ENCODE results near the gene UBL5. TPM values are rescaled to one million over a fixed set of nuclear protein-coding genes. Genes with fewer than 3 reads are reported as not detected.

The UBL5 gene
- total RNA-seq, 1 donor from 2014 or later, result 331 TPM

GRCh38 chr19:9847087-9847671 is 19.5 kb downstream of the UBL5 start:
- no peaks in the 10 kb centered on the region for H3K27me3 Mint-ChIP-seq (ENCODE audit: low read depth)
- DNase-seq (ENCODE audit: low spot score), result no peak
- no peak overlapping the region for H3K4me3 Mint-ChIP-seq (ENCODE audit: low read depth)
- H3K36me3 Mint-ChIP-seq (ENCODE audit: low read depth), result peaks cover 39% of the 10 kb centered on the region
- no peaks in the 10 kb centered on the region for H3K9me3 Mint-ChIP-seq
- H3K4me1 Mint-ChIP-seq (ENCODE audit: low read depth), result no peaks in the 10 kb centered on the region
- intact Hi-C loops (cut with micrococcal nuclease), result no loop called here
- no peak overlapping the region for H3K27ac Mint-ChIP-seq

GRCh38 chr19:9848060-9848459 is 20.3 kb downstream of the UBL5 start:
- H3K4me3 Mint-ChIP-seq (ENCODE audit: low read depth), result no peak overlapping the region
- no peaks in the 10 kb centered on the region for H3K9me3 Mint-ChIP-seq
- peaks cover 36% of the 10 kb centered on the region for H3K36me3 Mint-ChIP-seq (ENCODE audit: low read depth)
- intact Hi-C loops (cut with micrococcal nuclease), result no loop called here
- no peaks in the 10 kb centered on the region for H3K27me3 Mint-ChIP-seq (ENCODE audit: low read depth)
- H3K4me1 Mint-ChIP-seq (ENCODE audit: low read depth), result no peaks in the 10 kb centered on the region
- DNase-seq (ENCODE audit: low spot score), result no peak
- no peak overlapping the region for H3K27ac Mint-ChIP-seq

- Mint-ChIP-seq H3K4me1 (ENCODE audit: low read depth) (no peaks in the 10 kb centered on the region), H3K27me3 (ENCODE audit: low read depth) (no peaks in the 10 kb centered on the region), H3K27ac (no peak overlapping the region), H3K36me3 (ENCODE audit: low read depth) (peaks cover 32% of the 10 kb centered on the region), H3K9me3 (no peaks in the 10 kb centered on the region), H3K4me3 (ENCODE audit: low read depth) (no peak overlapping the region)
- no peak for DNase-seq (ENCODE audit: low spot score)
- intact Hi-C loops (cut with micrococcal nuclease), result no loop called here
Observed at GRCh38 chr19:9848762-9849161, 21.0 kb downstream of the UBL5 start.

GRCh38 chr19:9849791-9850190 is 22.1 kb downstream of the UBL5 start:
- Mint-ChIP-seq H3K27me3 (ENCODE audit: low read depth) (no peaks in the 10 kb centered on the region), H3K4me3 (ENCODE audit: low read depth) (no peak overlapping the region), H3K36me3 (ENCODE audit: low read depth) (peaks cover 26% of the 10 kb centered on the region), H3K27ac (no peak overlapping the region), H3K9me3 (no peaks in the 10 kb centered on the region), H3K4me1 (ENCODE audit: low read depth) (no peaks in the 10 kb centered on the region)
- intact Hi-C loops (cut with micrococcal nuclease), result no loop called here
- no peak for DNase-seq (ENCODE audit: low spot score)

GRCh38 chr19:9850235-9850959 is 22.7 kb downstream of the UBL5 start:
- no peak overlapping the region for H3K27ac Mint-ChIP-seq
- H3K9me3 Mint-ChIP-seq, result no peaks in the 10 kb centered on the region
- H3K4me3 Mint-ChIP-seq (ENCODE audit: low read depth), result no peak overlapping the region
- H3K36me3 Mint-ChIP-seq (ENCODE audit: low read depth), result peaks cover 20% of the 10 kb centered on the region
- no peaks in the 10 kb centered on the region for H3K27me3 Mint-ChIP-seq (ENCODE audit: low read depth)
- H3K4me1 Mint-ChIP-seq (ENCODE audit: low read depth), result no peaks in the 10 kb centered on the region
- intact Hi-C loops (cut with micrococcal nuclease), result no loop called here
- DNase-seq (ENCODE audit: low spot score), result no peak

GRCh38 chr19:9854282-9854846 is 26.6 kb downstream of the UBL5 start:
- DNase-seq (ENCODE audit: low spot score), result no peak
- no peaks in the 10 kb centered on the region for H3K9me3 Mint-ChIP-seq
- H3K4me1 Mint-ChIP-seq (ENCODE audit: low read depth), result peaks cover 26% of the 10 kb centered on the region
- no peak overlapping the region for H3K4me3 Mint-ChIP-seq (ENCODE audit: low read depth)
- no peak overlapping the region for H3K27ac Mint-ChIP-seq
- peaks cover 24% of the 10 kb centered on the region for H3K36me3 Mint-ChIP-seq (ENCODE audit: low read depth)
- intact Hi-C loops (cut with micrococcal nuclease), result no loop called here
- H3K27me3 Mint-ChIP-seq (ENCODE audit: low read depth), result no peaks in the 10 kb centered on the region

GRCh38 chr19:9856609-9857008 is 28.9 kb downstream of the UBL5 start:
- Mint-ChIP-seq H3K4me3 (ENCODE audit: low read depth) (peak overlapping the region; percentile 5), H3K27ac (no peak overlapping the region), H3K4me1 (ENCODE audit: low read depth) (peaks cover 38% of the 10 kb centered on the region)

GRCh38 chr19:9857076-9857721 is 29.5 kb downstream of the UBL5 start:
- intact Hi-C loops (cut with micrococcal nuclease), result no loop called here
- Mint-ChIP-seq H3K4me1 (ENCODE audit: low read depth) (peaks cover 44% of the 10 kb centered on the region), H3K27ac (no peak overlapping the region), H3K9me3 (no peaks in the 10 kb centered on the region), H3K4me3 (ENCODE audit: low read depth) (peak overlapping the region; percentile 72), H3K36me3 (ENCODE audit: low read depth) (peaks cover 21% of the 10 kb centered on the region), H3K27me3 (ENCODE audit: low read depth) (no peaks in the 10 kb centered on the region)
- DNase-seq (ENCODE audit: low spot score), result no peak

More at GRCh38 chr19:9856609-9857008, 28.9 kb downstream of the UBL5 start:
- Mint-ChIP-seq H3K36me3 (ENCODE audit: low read depth) (peaks cover 24% of the 10 kb centered on the region), H3K27me3 (ENCODE audit: low read depth) (no peaks in the 10 kb centered on the region), H3K9me3 (no peaks in the 10 kb centered on the region)
- intact Hi-C loops (cut with micrococcal nuclease), result no loop called here
- no peak for DNase-seq (ENCODE audit: low spot score)

GRCh38 chr19:9857920-9858746 is 30.4 kb downstream of the UBL5 start:
- Mint-ChIP-seq H3K27me3 (ENCODE audit: low read depth) (no peaks in the 10 kb centered on the region), H3K27ac (peak overlapping the region; percentile 77), H3K9me3 (no peaks in the 10 kb centered on the region), H3K36me3 (ENCODE audit: low read depth) (peaks cover 16% of the 10 kb centered on the region), H3K4me3 (ENCODE audit: low read depth) (peak overlapping the region; percentile 72), H3K4me1 (ENCODE audit: low read depth) (peaks cover 49% of the 10 kb centered on the region)
- intact Hi-C loops (cut with micrococcal nuclease), result loop anchor here (2.0 kb wide), 1 partner anchor 57 kb away; no protein-coding TSS in a partner anchor
- DNase-seq (ENCODE audit: low spot score), result no peak

- peaks cover 55% of the 10 kb centered on the region for H3K4me1 Mint-ChIP-seq (ENCODE audit: low read depth)
- H3K27ac Mint-ChIP-seq, result peak overlapping the region; percentile 77
- no peaks in the 10 kb centered on the region for H3K9me3 Mint-ChIP-seq
- H3K27me3 Mint-ChIP-seq (ENCODE audit: low read depth), result no peaks in the 10 kb centered on the region
- H3K36me3 Mint-ChIP-seq (ENCODE audit: low read depth), result peaks cover 13% of the 10 kb centered on the region
- no peak for DNase-seq (ENCODE audit: low spot score)
- no peak overlapping the region for H3K4me3 Mint-ChIP-seq (ENCODE audit: low read depth)
- intact Hi-C loops (cut with micrococcal nuclease), result loop anchor here (2.0 kb wide), 1 partner anchor 56 kb away; no protein-coding TSS in a partner anchor
Observed at GRCh38 chr19:9858766-9859165, 31.0 kb downstream of the UBL5 start.

- H3K9me3 Mint-ChIP-seq, result no peaks in the 10 kb centered on the region
- intact Hi-C loops (cut with micrococcal nuclease), result no loop called here
- peaks cover 64% of the 10 kb centered on the region for H3K4me1 Mint-ChIP-seq (ENCODE audit: low read depth)
- no peaks in the 10 kb centered on the region for H3K27me3 Mint-ChIP-seq (ENCODE audit: low read depth)
- DNase-seq (ENCODE audit: low spot score), result no peak
- H3K4me3 Mint-ChIP-seq (ENCODE audit: low read depth), result no peak overlapping the region
- H3K27ac Mint-ChIP-seq, result no peak overlapping the region
- H3K36me3 Mint-ChIP-seq (ENCODE audit: low read depth), result peaks cover 10% of the 10 kb centered on the region
Observed at GRCh38 chr19:9860407-9860806, 32.7 kb downstream of the UBL5 start.

GRCh38 chr19:9861503-9861902 is 33.8 kb downstream of the UBL5 start:
- peaks cover 72% of the 10 kb centered on the region for H3K4me1 Mint-ChIP-seq (ENCODE audit: low read depth)
- peaks cover 8% of the 10 kb centered on the region for H3K36me3 Mint-ChIP-seq (ENCODE audit: low read depth)
- no peak overlapping the region for H3K4me3 Mint-ChIP-seq (ENCODE audit: low read depth)
- no peaks in the 10 kb centered on the region for H3K9me3 Mint-ChIP-seq
- no peak for DNase-seq (ENCODE audit: low spot score)
- no peaks in the 10 kb centered on the region for H3K27me3 Mint-ChIP-seq (ENCODE audit: low read depth)
- H3K27ac Mint-ChIP-seq, result no peak overlapping the region
- intact Hi-C loops (cut with micrococcal nuclease), result no loop called here
